ENCODE results near the gene MLXIP. TPM values are rescaled to one million over a fixed set of nuclear protein-coding genes. Genes with fewer than 3 reads are reported as not detected.

MLXIP gene
- total RNA-seq, 1 experiment from 2014 or later = 46.3 TPM

DNA sequence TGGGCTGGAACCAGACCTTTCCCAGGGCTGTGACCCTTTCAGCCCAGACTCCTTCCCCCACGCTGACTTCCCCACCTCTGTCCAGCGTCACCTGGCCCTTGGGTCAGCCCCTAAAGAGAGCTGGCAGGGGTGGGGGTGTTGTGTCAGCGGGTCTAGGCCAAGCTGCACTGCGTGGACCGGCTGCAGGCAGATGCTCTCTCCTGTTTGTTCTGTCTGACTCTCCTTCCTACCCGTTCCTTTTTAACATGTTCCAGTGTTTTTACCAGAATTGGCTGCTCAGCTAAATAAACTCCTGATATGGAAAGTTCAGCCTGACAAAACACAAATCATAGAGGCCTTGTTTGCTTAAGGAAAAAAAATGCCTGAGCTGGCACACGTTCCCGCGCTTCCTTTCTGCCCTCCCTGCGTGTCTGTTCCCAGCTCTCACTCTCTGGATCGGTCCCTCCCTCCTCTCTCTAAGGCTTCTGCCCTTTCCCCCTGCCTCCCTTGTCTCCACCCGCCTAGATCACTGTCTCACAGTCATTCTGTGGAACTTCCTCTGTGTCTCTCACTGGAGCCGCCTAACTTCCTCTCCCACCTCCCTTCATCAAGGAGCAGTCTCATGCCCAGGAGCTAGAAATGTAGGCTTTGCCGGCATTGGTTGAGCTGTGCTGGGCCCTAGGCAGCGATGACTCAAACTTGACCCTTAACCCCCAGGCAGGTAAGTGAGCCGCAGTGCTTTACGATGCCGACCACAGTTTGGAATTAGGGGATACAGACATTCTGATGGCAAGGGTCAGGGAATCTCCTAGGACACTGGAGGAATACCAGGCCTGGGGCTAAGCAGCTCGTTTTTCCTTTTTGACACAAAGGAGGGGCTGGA, 15.5 kb upstream of the MLXIP start:
- ChIA-PET CTCF (interaction anchor here (0.8 to 2.7 kb wide), 8 partner anchors 9 to 273 kb away, joined by 3 to 20 read pairs (median 4); no protein-coding TSS in a partner anchor), POLR2A (interaction anchor here (0.5 to 1.6 kb wide), 5 partner anchors 8 to 145 kb away, joined by 3 to 5 read pairs (median 3); partner anchors contain the start of gene MLXIP), RAD21 (ENCODE audit: low non-redundant PET in 1 of 2, low total read pairs in 2 of 2, uncharacterized antibody in 2 of 2, unreplicated experiment in 2 of 2) (interaction anchor here (1.0 to 1.3 kb wide), 2 partner anchors 9 to 42 kb away, joined by 3 read pairs; partner anchors contain the start of gene BCL7A (in 1 of the 2))
- intact Hi-C loops (cut with micrococcal nuclease) = no loop called here
- Histone ChIP-seq H4K20me1 (ENCODE audit: insufficient read depth) (no peaks in the 10 kb centered on the region), H2AFZ (ENCODE audit: low read depth, low read length, poor library complexity, severe bottlenecking) (peak overlapping the region; percentile 94), H3K9ac (ENCODE audit: low read length) (peak overlapping the region; percentile 67), H3K27me3 (ENCODE audit: insufficient read depth, low read length) (no peaks in the 10 kb centered on the region), H3K4me2 (ENCODE audit: low read length) (peak overlapping the region; percentile 93), H3K79me2 (ENCODE audit: insufficient read depth, low read length) (peaks cover 32% of the 10 kb centered on the region), H3K9me3 (ENCODE audit: control insufficient read depth in 1 of 2, insufficient read depth in 1 of 2, low read depth in 1 of 2, low read length in 2 of 2) (no peaks in the 10 kb centered on the region), H3K4me1 (ENCODE audit: control insufficient read depth in 1 of 2, insufficient read depth in 2 of 2, low read length in 2 of 2) (peaks cover 25 to 37% of the 10 kb centered on the region in 2 experiments), H3K9me2 (ENCODE audit: insufficient read depth) (no peaks in the 10 kb centered on the region), H3K4me3 (replicated peaks in 1 of 2; ENCODE audit: low read depth in 1 of 2, low read length in 2 of 2) (peak overlapping the region; percentile 20 to 55), H3K36me3 (ENCODE audit: control insufficient read depth in 1 of 2, insufficient read depth in 2 of 2, low read length in 2 of 2) (peaks cover 8 to 13% of the 10 kb centered on the region in 2 experiments; a peak in 3 of 4 replicates), H3K27ac (ENCODE audit: low read depth, low read length) (peak overlapping the region; percentile 82)
- DNase-seq (ENCODE audit: low read depth, low spot score) (peak; percentile 53), ATAC-seq (peak; percentile 61)
- TF ChIP-seq TCF7L2 (IDR thresholded peaks at IDR 0.05; ENCODE audit: borderline replicate concordance, extremely low read depth, insufficient read depth, insufficient read length) (peak; percentile 41), POLR2A (IDR thresholded peaks at IDR 0.05; ENCODE audit: borderline replicate concordance, extremely low read depth, insufficient read depth, insufficient read length) (peak; percentile 17), CEBPB (IDR thresholded peaks at IDR 0.05; ENCODE audit: low read depth) (no peak), EGR1 (IDR thresholded peaks at IDR 0.05; ENCODE audit: low read depth) (no peak), YY1 (IDR thresholded peaks at IDR 0.05; ENCODE audit: extremely low read depth, insufficient replicate concordance, low read depth, low read length) (no peak), JUND (IDR thresholded peaks at IDR 0.05) (no peak), EZH2phosphoT487 (IDR thresholded peaks at IDR 0.05; ENCODE audit: borderline replicate concordance) (no peak), SP1 (IDR thresholded peaks at IDR 0.05; ENCODE audit: low read depth) (no peak)
- TF ChIP-seq, protein P1, sequence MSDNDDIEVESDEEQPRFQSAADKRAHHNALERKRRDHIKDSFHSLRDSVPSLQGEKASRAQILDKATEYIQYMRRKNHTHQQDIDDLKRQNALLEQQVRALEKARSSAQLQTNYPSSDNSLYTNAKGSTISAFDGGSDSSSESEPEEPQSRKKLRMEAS (IDR thresholded peaks at IDR 0.05) = peak; percentile 63
- BruUV-seq (replicated peaks) = no TSS peak

Data from HCT116 (cell line).